SK-N-MC (cell line): ENCODE data around the gene CCDC137.

ENCODE experiments used
- EZH2 ChIP-seq: fragments of 200-600 bp; sonication (generic); IDR thresholded peaks from one replicate; pipeline ENCODE4 v1.6.1; 2017; ENCODE audit warnings: antibody characterized with exemption
- POLR2AphosphoS5 ChIP-seq: IDR thresholded peaks from 2 replicates; pipeline ENCODE4 v1.6.1; 2012; ENCODE audit warnings: mild to moderate bottlenecking, low read depth, low read length, borderline replicate concordance

GRCh38 chr17:81636505-81637288 lies 29.8 kb upstream of the CCDC137 start, which contains the start of the genes NPLOC4 and TSPAN10:
- no peak for TF ChIP-seq EZH2
- peak; percentile 73 for TF ChIP-seq POLR2AphosphoS5
